ENCODE measurements around the gene CAPN12. TPM values are rescaled to one million over a fixed set of nuclear protein-coding genes. Genes with fewer than 3 reads are reported as not detected.

The CAPN12 gene
- polyA plus RNA-seq, 12 donors: 0.64 to 5.1 (median 1.3) TPM; not detected in 2

DNA sequence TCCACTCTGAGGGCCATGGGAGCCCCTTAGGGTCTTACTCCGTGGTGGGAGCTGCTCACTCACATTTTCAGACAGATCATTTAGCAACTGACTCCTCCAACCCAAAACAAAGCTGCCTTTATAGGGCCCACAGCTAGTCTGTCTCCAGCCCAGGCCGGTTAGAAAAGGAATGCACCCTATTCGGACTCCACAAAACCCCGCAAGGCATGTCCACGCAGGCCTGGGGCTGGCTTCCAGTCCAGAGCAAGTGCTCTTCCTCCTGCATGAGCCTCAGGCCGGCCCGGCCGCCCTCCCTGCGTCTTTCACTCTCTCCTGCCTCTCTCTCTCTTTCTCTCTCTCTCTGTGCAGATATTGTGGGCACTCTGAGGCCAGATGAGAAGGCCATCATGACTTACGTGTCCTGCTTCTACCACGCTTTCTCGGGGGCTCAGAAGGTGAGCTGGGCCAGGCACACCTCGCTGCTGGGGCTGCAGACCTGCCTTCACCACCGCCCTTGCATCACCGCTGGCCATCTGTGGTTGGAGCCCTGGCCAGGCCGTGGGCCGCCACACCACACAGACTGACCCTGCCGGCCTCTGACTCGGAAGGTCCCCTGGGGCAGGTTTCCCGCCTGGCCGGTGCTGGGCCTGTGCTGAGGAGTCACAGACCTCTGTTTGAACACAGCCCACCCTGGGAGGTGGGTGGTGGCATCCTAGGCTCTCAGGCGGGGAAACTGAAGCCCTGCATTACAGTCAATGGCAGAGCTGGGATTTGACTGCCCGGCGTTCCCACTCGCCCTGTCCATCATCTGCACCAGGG, 33.1 kb downstream of the CAPN12 start:
- DNase-seq: no peak

- no peak for DNase-seq
Observed at GRCh38 chr19:38710416-38710702, 33.9 kb downstream of the CAPN12 start.

GRCh38 chr19:38709671-38710415, 34.4 kb downstream of the CAPN12 start:
- no peak for DNase-seq

GRCh38 chr19:38709119-38709518, 35.2 kb downstream of the CAPN12 start:
- DNase-seq: no peak

DNA sequence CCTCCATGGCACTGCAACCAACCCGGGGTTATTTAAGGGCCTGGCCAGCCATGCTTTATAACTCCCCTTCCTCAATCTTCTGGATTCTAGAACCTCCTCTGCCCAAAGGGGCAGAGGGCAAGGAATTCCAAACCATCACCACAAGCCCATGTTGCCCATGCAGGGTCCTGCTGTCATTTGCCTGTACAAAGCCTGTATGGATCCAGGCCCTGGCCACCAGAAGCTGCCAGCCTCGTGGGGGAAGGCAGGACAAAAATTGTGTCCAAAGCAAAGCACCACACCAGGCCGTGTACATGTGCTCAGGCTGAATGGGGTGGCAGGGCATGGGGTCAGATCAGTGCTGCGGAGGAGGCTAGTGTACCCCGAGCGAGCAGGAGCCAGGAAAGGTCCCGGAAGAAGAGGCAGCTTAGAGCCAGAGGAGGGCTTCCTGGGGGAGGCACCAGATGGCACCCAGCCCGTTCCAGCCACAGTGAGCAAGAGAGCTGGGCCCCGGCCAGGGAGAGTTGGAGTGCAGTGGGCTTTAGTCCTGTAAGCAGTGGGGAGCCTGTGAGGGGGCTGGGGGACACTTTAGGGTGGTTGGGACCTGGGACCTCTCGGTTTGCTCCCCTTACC, 35.8 kb downstream of the CAPN12 start:
- no peak for DNase-seq

GRCh38 chr19:38707512-38708114, 36.7 kb downstream of the CAPN12 start:
- no peak for DNase-seq

GRCh38 chr19:38706792-38707511, 37.3 kb downstream of the CAPN12 start:
- DNase-seq: no peak

GRCh38 chr19:38705197-38706019, 38.9 kb downstream of the CAPN12 start:
- DNase-seq: no peak

DNA sequence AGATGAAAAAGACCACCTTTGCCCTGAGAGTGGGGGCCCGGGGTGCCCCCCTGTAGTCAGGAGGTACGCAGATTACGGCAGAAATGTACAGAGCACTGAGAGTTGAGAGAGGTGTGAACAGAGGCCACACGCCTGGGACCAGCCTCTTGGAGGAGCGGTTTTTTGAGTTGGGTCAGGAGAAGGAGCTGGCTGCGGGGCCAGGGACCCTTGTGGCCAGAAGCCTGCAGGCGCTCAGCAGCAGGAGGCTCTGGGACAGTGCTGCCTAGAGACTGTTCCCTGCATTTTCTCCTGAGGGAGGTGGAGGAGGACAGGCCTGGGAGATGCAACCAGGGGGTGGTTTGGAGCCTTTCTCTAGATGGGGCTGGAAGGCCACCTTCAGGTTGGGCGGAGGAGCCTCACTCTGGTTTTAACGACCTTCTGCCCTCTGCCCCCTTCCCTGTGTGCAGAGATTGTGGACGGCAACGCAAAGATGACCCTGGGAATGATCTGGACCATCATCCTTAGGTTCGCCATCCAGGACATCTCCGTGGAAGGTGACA, 39.7 kb downstream of the CAPN12 start:
- DNase-seq: no peak

- no peak for DNase-seq
Observed at GRCh38 chr19:38703509-38703908, 40.8 kb downstream of the CAPN12 start.

DNA sequence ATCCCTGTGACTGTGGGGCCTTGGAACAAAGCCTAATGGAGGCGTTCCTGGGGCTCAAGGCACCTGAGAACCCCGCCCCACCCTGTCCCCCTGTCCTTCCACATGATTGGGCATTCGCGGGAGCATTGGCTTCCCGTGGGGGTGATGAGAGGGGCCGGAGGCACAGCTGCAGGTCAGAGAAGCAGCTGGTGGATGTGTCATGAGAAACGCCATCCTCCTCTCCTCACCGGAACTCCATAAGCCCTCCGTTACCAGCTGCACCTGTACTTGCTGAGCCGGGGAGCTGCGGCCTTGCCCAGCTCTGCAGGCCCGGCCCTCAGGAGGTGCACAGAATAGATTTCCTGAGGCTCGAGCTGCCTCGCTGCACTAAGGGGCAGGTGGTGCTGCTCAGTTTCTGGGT, 42.0 kb downstream of the CAPN12 start:
- no peak for DNase-seq

- no peak for DNase-seq
Observed at GRCh38 chr19:38701455-38702063, 42.7 kb downstream of the CAPN12 start.

DNA sequence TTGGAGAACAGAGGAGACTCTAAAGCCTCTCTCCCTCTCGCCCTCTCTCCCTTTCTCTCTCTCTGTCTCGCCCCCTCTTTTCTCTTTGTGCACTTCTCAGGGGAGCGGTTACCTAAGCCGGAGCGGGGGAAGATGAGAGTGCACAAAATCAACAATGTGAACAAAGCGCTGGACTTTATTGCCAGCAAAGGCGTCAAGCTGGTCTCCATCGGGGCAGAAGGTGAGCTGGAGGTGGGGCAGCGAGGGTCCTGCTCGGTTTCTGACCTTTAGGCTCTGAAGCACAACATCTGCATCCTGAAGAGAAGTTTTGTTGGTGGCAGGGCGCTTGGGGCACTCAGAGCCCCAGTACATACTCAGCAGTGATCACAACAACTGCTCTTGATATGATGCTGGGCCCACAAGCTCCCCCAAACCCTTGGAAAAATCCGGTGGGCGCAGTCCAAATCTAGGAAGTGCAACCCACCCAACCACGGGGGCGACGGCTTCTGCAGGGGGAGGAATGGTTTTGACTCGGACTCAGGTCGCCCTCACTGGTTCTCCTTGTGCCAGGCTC, 43.3 kb downstream of the CAPN12 start:
- DNase-seq: no peak

DNA sequence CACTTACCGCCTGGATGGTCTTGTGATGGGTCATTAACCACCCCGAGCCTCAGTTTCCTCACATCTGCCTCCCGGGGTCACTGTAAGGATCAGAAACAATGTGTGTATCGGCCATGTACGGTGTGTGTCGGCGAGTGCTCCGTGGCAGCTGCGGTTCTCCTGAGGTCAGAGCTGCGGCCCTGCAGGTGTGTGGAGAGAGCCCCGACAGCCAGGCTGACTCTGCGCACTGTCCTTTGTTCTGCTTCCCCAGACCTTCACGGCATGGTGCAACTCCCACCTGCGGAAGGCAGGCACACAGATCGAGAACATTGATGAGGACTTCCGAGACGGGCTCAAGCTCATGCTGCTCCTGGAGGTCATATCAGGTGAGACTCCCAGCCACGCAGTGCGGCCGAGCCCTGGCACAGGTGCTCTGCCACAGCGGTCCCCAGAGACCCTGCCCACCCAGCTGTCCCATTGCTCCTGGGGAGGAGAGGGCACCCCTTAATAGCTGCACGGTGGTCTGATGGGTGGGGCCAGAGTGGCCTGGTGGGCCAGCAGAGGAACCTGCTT, 43.8 kb downstream of the CAPN12 start:
- no peak for DNase-seq

DNA sequence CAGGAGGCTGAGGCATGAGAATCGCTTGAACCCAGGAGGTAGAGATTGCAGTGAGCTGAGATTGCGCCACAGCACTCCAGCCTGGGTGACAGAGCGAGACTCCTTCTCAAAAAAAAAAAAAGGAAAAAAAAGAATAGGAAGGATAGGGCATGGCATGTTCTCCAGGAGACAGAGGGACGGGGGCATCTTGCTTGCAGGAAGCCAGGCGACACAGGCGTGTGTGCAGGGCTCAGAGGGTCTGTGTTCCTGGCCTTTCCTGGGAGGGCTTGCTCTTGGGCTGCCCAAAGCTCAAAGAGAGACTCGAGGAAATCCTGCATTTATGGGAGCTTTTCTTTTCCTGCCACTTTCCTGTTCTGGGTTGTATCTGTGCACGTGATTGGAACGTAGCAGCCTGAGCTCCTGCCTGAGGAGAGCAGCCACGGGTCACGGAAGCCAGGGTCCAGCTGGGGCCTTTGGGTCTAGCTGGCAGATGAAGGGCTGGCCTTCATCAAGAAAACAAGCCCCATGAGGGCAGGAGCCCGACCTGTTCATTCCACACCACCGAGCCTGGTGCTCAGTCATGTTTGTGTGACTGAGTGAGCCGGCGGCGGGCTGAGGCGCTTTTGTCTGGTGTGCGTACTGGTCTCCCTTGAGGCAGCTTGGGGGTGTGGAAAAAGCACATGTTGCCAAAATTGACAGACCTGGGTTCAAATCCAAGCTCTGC, 44.5 kb downstream of the CAPN12 start:
- no peak for DNase-seq

DNA sequence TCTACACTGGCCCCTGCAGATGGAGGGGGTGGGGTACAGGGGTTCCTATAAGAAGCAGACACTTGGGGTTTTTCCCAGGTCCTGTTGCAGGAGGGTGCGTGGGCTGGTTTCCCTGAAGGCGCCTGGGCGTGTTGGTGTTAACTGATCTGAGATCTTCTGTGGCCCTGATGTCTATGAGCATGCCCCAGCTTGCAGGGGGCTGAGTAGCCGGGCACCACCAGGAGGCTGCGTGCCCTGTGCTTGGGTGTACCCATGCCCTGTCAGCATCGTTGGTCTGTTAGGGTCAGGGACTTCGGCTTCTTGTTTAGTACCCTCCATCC, 45.3 kb downstream of the CAPN12 start:
- DNase-seq: no peak

DNA sequence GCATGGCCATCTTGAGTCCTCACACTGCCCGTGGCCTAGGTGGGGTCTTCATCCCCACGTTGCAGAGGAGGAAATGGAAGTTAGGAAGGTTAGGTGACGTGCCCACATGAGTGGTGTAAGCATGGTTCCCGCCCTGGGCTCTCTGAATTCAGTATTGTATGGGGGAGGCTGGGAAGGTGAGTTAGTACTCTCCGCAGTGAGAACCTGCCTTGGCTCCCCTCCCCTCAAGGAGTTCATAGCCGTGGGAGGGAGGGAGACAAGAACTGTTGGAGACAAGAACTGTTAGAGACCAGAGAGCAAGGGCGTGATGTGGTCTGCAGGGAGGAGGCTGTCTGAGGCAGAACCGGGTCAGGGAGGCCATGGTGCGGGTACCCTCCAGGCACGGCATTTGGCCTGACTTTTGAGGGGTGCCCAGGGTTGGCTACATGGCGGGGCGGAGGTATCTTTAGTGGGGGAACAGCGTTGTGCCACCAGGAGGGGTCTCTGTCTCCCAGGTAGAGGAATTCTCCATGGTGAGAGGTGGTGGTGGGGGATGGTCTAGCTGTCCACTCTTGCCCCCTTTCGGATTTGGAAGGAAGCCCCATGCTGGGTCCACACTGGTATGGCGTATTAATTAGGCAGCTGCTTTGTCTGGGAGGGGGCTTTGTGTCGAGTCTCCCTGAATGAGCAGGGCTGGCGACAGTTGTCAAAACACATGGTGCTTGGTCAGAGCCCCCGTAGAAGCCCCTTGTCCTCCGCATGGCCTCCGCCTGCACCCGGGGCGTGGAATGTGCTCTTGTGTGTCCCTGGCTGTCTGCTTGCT, 45.8 kb downstream of the CAPN12 start:
- DNase-seq: no peak

GRCh38 chr19:38697641-38698071, 46.6 kb downstream of the CAPN12 start:
- DNase-seq: no peak

All from muscle of arm (tissue), 12 donors.